Ishikawa (cell line): ENCODE data around the gene AKT1S1.

Source experiments
- CEBPB ChIP-seq: IDR thresholded peaks from 2 replicates; pipeline ENCODE4 v1.6.1; 2012
- EGR1 ChIP-seq: IDR thresholded peaks from 2 replicates; pipeline ENCODE4 v1.6.1; 2012
- EP300 ChIP-seq: IDR thresholded peaks from 2 replicates; pipeline ENCODE4 v1.6.1; 2012; ENCODE audit warnings: borderline replicate concordance
- NFIC ChIP-seq: IDR thresholded peaks from 2 replicates; pipeline ENCODE4 v1.6.1; 2012
- TAF1 ChIP-seq: IDR thresholded peaks from 2 replicates; pipeline ENCODE4 v1.6.1; 2012; ENCODE audit warnings: low read depth, mild to moderate bottlenecking
- YY1 ChIP-seq: IDR thresholded peaks from 2 replicates; pipeline ENCODE4 v1.6.1; 2012; ENCODE audit warnings: low read depth

DNA sequence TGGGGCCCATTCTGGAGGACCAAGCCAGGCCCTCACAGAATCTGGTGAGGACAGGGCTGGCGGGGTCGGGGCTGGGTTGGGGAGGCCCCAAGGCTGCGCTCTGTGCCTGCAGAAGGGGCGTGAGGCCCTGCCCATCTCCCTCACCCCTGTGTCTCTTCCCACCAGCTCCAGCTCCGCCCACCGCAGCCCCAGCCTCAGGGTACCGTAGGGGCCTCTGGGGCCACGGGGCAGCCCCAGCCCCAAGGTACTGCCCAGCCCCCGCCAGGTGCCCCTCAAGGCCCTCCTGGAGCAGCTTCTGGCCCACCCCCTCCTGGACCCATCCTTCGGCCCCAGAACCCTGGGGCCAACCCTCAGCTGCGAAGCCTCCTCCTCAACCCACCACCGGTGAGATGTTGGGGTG lies 41.6 kb downstream of the AKT1S1 start:
- TF ChIP-seq EGR1 = no peak
- TF ChIP-seq NFIC = no peak
- no peak for TF ChIP-seq TAF1
- no peak for TF ChIP-seq YY1
- no peak for TF ChIP-seq EP300
- no peak for TF ChIP-seq CEBPB
